22Rv1 (cell line): Measurements from ENCODE around the gene C1orf122.

Experiments used
- CTCF ChIP-seq: fragments of 450-650 bp; IDR thresholded peaks from 2 replicates; pipeline ENCODE4 v1.5.1; 2017; ENCODE audit warnings: mild to moderate bottlenecking
- ZFX ChIP-seq: fragments of 450-650 bp; IDR thresholded peaks from 2 replicates; pipeline ENCODE4 v1.6.1; 2017; ENCODE audit warnings: antibody characterized with exemption, borderline replicate concordance

GRCh38 chr1:37846647-37847339 lies 39.2 kb downstream of the C1orf122 start:
- TF ChIP-seq CTCF (no peak), ZFX (no peak)
